PC-3 (cell line): ENCODE measurements around the gene SHISA2.

Source experiments
- CTCF ChIP-seq: fragments of 300-600 bp; sonication (generic); conservative IDR thresholded peaks from 2 replicates; pipeline ENCODE4 v1.5.1; 2017; ENCODE audit warnings: antibody characterized with exemption, low read depth, mild to moderate bottlenecking, low read length
- EZH2 ChIP-seq: fragments of 300-600 bp; sonication (generic); IDR thresholded peaks from one replicate; pipeline ENCODE4 v1.6.1; 2017; ENCODE audit warnings: antibody characterized with exemption, mild to moderate bottlenecking, low read length; ENCODE audit not compliant: unreplicated experiment
- EZH2phosphoT487 ChIP-seq: fragments of 300-600 bp; sonication (generic); IDR thresholded peaks from 2 replicates; pipeline ENCODE4 v1.6.1; 2018; ENCODE audit warnings: mild to moderate bottlenecking, antibody characterized with exemption, low read length, borderline replicate concordance

- TF ChIP-seq EZH2 (no peak), EZH2phosphoT487 (no peak), CTCF (no peak)
Observed at GRCh38 chr13:26054896-26055295, 3.1 kb upstream of the SHISA2 start.
